Activated T-cell treated with anti-CD3 and anti-CD28 coated beads, Interleukin-2, amount 50 U/mL, for 4 hours (primary cell): ENCODE results near the gene SNCAIP. TPM values are rescaled to one million over a fixed set of nuclear protein-coding genes. Genes with fewer than 3 reads are reported as not detected.

Experiments
- ATAC-seq, 2 donors: fragments of 200-7000 bp; cut with Tn5 transposase; one replicate each; pipeline ENCODE4 v1.10.0; 2021
- DNase-seq: peaks from one replicate; pipeline ENCODE4 v3.0.0-alpha.2; 2020
- H3K27me3 Mint-ChIP-seq: one replicate; pipeline ENCODE4 v1.8.0; 2021; ENCODE audit warnings: low read depth, mixed read lengths
- H3K36me3 Mint-ChIP-seq: one replicate; pipeline ENCODE4 v1.8.0; 2022; ENCODE audit warnings: mixed read lengths; ENCODE audit not compliant: insufficient read depth
- H3K4me1 Mint-ChIP-seq: one replicate; pipeline ENCODE4 v1.8.0; 2021; ENCODE audit warnings: low read depth, mixed read lengths
- H3K4me3 Mint-ChIP-seq: one replicate; pipeline ENCODE4 v1.8.0; 2021; ENCODE audit warnings: mild to moderate bottlenecking, moderate library complexity, mixed read lengths
- H3K9me3 Mint-ChIP-seq: one replicate; pipeline ENCODE4 v1.8.0; 2021; ENCODE audit warnings: mixed read lengths
- total RNA-seq, 3 donors: library from RNA; stranded (reverse); gene quantifications; one replicate each; pipeline ENCODE4 v1.2.1, GENCODE V29; 2021

Gene SNCAIP
- total RNA-seq, 3 donors from 2014 or later: not detected

- Mint-ChIP-seq H3K27me3 (no peaks in the 10 kb centered on the region), H3K9me3 (no peaks in the 10 kb centered on the region), H3K4me3 (no peak overlapping the region), H3K4me1 (no peaks in the 10 kb centered on the region), H3K36me3 (no peaks in the 10 kb centered on the region)
- no peak for ATAC-seq
- DNase-seq: no peak
Measured at GRCh38 chr5:122424132-122424531, 112.1 kb downstream of the SNCAIP start.

- Mint-ChIP-seq H3K36me3 (no peaks in the 10 kb centered on the region), H3K27me3 (no peaks in the 10 kb centered on the region), H3K4me3 (no peak overlapping the region), H3K4me1 (no peaks in the 10 kb centered on the region), H3K9me3 (no peaks in the 10 kb centered on the region)
- DNase-seq (no peak), ATAC-seq (no peak)
Measured at GRCh38 chr5:122426301-122426700, 114.3 kb downstream of the SNCAIP start.

- Mint-ChIP-seq H3K4me1 (no peaks in the 10 kb centered on the region), H3K9me3 (no peaks in the 10 kb centered on the region), H3K36me3 (no peaks in the 10 kb centered on the region), H3K4me3 (no peak overlapping the region), H3K27me3 (no peaks in the 10 kb centered on the region)
- no peak for ATAC-seq
- no peak for DNase-seq
Measured at GRCh38 chr5:122427621-122428020, 115.6 kb downstream of the SNCAIP start.

- DNase-seq: no peak
- Mint-ChIP-seq H3K4me1 (no peaks in the 10 kb centered on the region), H3K9me3 (no peaks in the 10 kb centered on the region), H3K27me3 (no peaks in the 10 kb centered on the region), H3K36me3 (no peaks in the 10 kb centered on the region), H3K4me3 (no peak overlapping the region)
- no peak for ATAC-seq
Measured at GRCh38 chr5:122429545-122430318, 117.7 kb downstream of the SNCAIP start.

GRCh38 chr5:122430319-122430586, 118.2 kb downstream of the SNCAIP start:
- ATAC-seq (no peak), DNase-seq (no peak)
- H3K4me1 Mint-ChIP-seq: no peaks in the 10 kb centered on the region
- no peak overlapping the region for H3K4me3 Mint-ChIP-seq
- H3K9me3 Mint-ChIP-seq: no peaks in the 10 kb centered on the region
- no peaks in the 10 kb centered on the region for H3K27me3 Mint-ChIP-seq
- no peaks in the 10 kb centered on the region for H3K36me3 Mint-ChIP-seq

GRCh38 chr5:122431298-122431697, 119.3 kb downstream of the SNCAIP start:
- H3K4me3 Mint-ChIP-seq: no peak overlapping the region
- DNase-seq (no peak), ATAC-seq (no peak)
- H3K36me3 Mint-ChIP-seq: no peaks in the 10 kb centered on the region
- H3K4me1 Mint-ChIP-seq: no peaks in the 10 kb centered on the region
- no peaks in the 10 kb centered on the region for H3K9me3 Mint-ChIP-seq
- no peaks in the 10 kb centered on the region for H3K27me3 Mint-ChIP-seq

- no peaks in the 10 kb centered on the region for H3K9me3 Mint-ChIP-seq
- no peak for DNase-seq
- H3K4me1 Mint-ChIP-seq: no peaks in the 10 kb centered on the region
- no peak overlapping the region for H3K4me3 Mint-ChIP-seq
- no peaks in the 10 kb centered on the region for H3K36me3 Mint-ChIP-seq
- no peaks in the 10 kb centered on the region for H3K27me3 Mint-ChIP-seq
- no peak for ATAC-seq
Measured at GRCh38 chr5:122434205-122434970, 122.4 kb downstream of the SNCAIP start.

GRCh38 chr5:122435234-122435633, 123.2 kb downstream of the SNCAIP start:
- DNase-seq (no peak), ATAC-seq (no peak)
- Mint-ChIP-seq H3K36me3 (no peaks in the 10 kb centered on the region), H3K9me3 (no peaks in the 10 kb centered on the region), H3K4me1 (no peaks in the 10 kb centered on the region), H3K27me3 (no peaks in the 10 kb centered on the region), H3K4me3 (no peak overlapping the region)

- H3K4me1 Mint-ChIP-seq: no peaks in the 10 kb centered on the region
- no peaks in the 10 kb centered on the region for H3K36me3 Mint-ChIP-seq
- no peaks in the 10 kb centered on the region for H3K9me3 Mint-ChIP-seq
- no peaks in the 10 kb centered on the region for H3K27me3 Mint-ChIP-seq
- DNase-seq (no peak), ATAC-seq (no peak)
- no peak overlapping the region for H3K4me3 Mint-ChIP-seq
Measured at GRCh38 chr5:122435761-122436160, 123.7 kb downstream of the SNCAIP start.

GRCh38 chr5:122436615-122437014, 124.6 kb downstream of the SNCAIP start:
- ATAC-seq: no peak
- no peaks in the 10 kb centered on the region for H3K27me3 Mint-ChIP-seq

GRCh38 chr5:122439645-122440044, 127.6 kb downstream of the SNCAIP start:
- H3K27me3 Mint-ChIP-seq: no peaks in the 10 kb centered on the region
- H3K36me3 Mint-ChIP-seq: no peaks in the 10 kb centered on the region
- H3K4me3 Mint-ChIP-seq: no peak overlapping the region
- H3K4me1 Mint-ChIP-seq: no peaks in the 10 kb centered on the region
- no peak for ATAC-seq
- no peaks in the 10 kb centered on the region for H3K9me3 Mint-ChIP-seq
- DNase-seq: no peak

More at GRCh38 chr5:122436615-122437014, 124.6 kb downstream of the SNCAIP start:
- H3K4me1 Mint-ChIP-seq: no peaks in the 10 kb centered on the region
- H3K36me3 Mint-ChIP-seq: no peaks in the 10 kb centered on the region
- H3K9me3 Mint-ChIP-seq: no peaks in the 10 kb centered on the region
- DNase-seq: no peak
- no peak overlapping the region for H3K4me3 Mint-ChIP-seq

- Mint-ChIP-seq H3K4me3 (no peak overlapping the region), H3K27me3 (no peaks in the 10 kb centered on the region), H3K4me1 (no peaks in the 10 kb centered on the region), H3K9me3 (no peaks in the 10 kb centered on the region), H3K36me3 (no peaks in the 10 kb centered on the region)
- DNase-seq (no peak), ATAC-seq (no peak)
Measured at GRCh38 chr5:122442938-122443337, 130.9 kb downstream of the SNCAIP start.

- Mint-ChIP-seq H3K9me3 (no peaks in the 10 kb centered on the region), H3K27me3 (no peaks in the 10 kb centered on the region), H3K4me3 (no peak overlapping the region), H3K36me3 (no peaks in the 10 kb centered on the region), H3K4me1 (no peaks in the 10 kb centered on the region)
- DNase-seq (no peak), ATAC-seq (peak in 1 of 2 donors; percentile 14)
Measured at GRCh38 chr5:122444411-122444810, 132.4 kb downstream of the SNCAIP start.

- Mint-ChIP-seq H3K9me3 (no peaks in the 10 kb centered on the region), H3K4me1 (no peaks in the 10 kb centered on the region), H3K4me3 (no peak overlapping the region), H3K36me3 (no peaks in the 10 kb centered on the region), H3K27me3 (no peaks in the 10 kb centered on the region)
- ATAC-seq (no peak), DNase-seq (no peak)
Measured at GRCh38 chr5:122445070-122445469, 133.0 kb downstream of the SNCAIP start.

- H3K4me1 Mint-ChIP-seq: no peaks in the 10 kb centered on the region
Measured at GRCh38 chr5:122447072-122447471, 135.0 kb downstream of the SNCAIP start.

More at GRCh38 chr5:122447072-122447471, 135.0 kb downstream of the SNCAIP start:
- no peak overlapping the region for H3K4me3 Mint-ChIP-seq
- DNase-seq (no peak), ATAC-seq (no peak)
- no peaks in the 10 kb centered on the region for H3K36me3 Mint-ChIP-seq
- H3K9me3 Mint-ChIP-seq: no peaks in the 10 kb centered on the region
- no peaks in the 10 kb centered on the region for H3K27me3 Mint-ChIP-seq
